GM11168 (cell line): Measurements from ENCODE around the gene PTPRE.
"Not testable (repeated sequence)": the region's sequence is repeated elsewhere in the genome, so short reads cannot be mapped to it uniquely, and the experiment has no call there.

Experiments used
- in situ Hi-C: fragments of 300-500 bp; cut with MboI; formaldehyde crosslinking; loops from one replicate; pipeline ENCODE4 v1.12.0; 2022; ENCODE audit warnings: low sequenced_read_pairs; ENCODE audit not compliant: unreplicated experiment

PTPRE gene

GRCh38 chr10:127977357-127978009 is 70.6 kb downstream of the PTPRE start:
- in situ Hi-C loops: no loop called here

- in situ Hi-C loops: no loop called here
These were observed 71.6 kb downstream of the PTPRE start for GRCh38 chr10:127978481-127978880.

GRCh38 chr10:127979045-127979444 is 72.1 kb downstream of the PTPRE start:
- in situ Hi-C loops: no loop called here

- in situ Hi-C loops: no loop called here
These were observed 72.7 kb downstream of the PTPRE start for GRCh38 chr10:127979566-127979965.

- in situ Hi-C loops: no loop called here
These were observed 74.0 kb downstream of the PTPRE start for GRCh38 chr10:127980898-127981297.

GRCh38 chr10:127982601-127983000 is 75.7 kb downstream of the PTPRE start:
- in situ Hi-C loops: no loop called here

GRCh38 chr10:127983344-127984100 is 76.6 kb downstream of the PTPRE start:
- in situ Hi-C loops: no loop called here

GRCh38 chr10:127984945-127985344 is 78.0 kb downstream of the PTPRE start:
- in situ Hi-C loops: no loop called here

- in situ Hi-C loops: no loop called here
These were observed 79.9 kb downstream of the PTPRE start for GRCh38 chr10:127986531-127987466.

GRCh38 chr10:127987467-127988380 is 80.8 kb downstream of the PTPRE start:
- in situ Hi-C loops: no loop called here

GRCh38 chr10:127989481-127990012 is 82.6 kb downstream of the PTPRE start:
- in situ Hi-C loops: no loop called here

- in situ Hi-C loops: not testable (repeated sequence)
These were observed 83.4 kb downstream of the PTPRE start for GRCh38 chr10:127990132-127990788.

- in situ Hi-C loops: no loop called here
These were observed 84.1 kb downstream of the PTPRE start for GRCh38 chr10:127990846-127991542.

GRCh38 chr10:127991543-127992255 is 84.8 kb downstream of the PTPRE start:
- in situ Hi-C loops: no loop called here

- in situ Hi-C loops: no loop called here
These were observed 85.5 kb downstream of the PTPRE start for GRCh38 chr10:127992376-127992775.

GRCh38 chr10:127993056-127993690 is 86.3 kb downstream of the PTPRE start:
- in situ Hi-C loops: no loop called here

- in situ Hi-C loops: no loop called here
These were observed 89.0 kb downstream of the PTPRE start for GRCh38 chr10:127995939-127996338.
